Osteoblast (primary cell): ENCODE measurements around the gene TROAP. TPM values are rescaled to one million over a fixed set of nuclear protein-coding genes. Genes with fewer than 3 reads are reported as not detected.

Experiments used
- DNase-seq: peaks from one replicate; pipeline ENCODE4 v3.0.0; 2011; ENCODE audit warnings: low spot score, mixed read lengths; ENCODE audit not compliant: insufficient read length; ENCODE audit errors: missing footprints
- H2AFZ ChIP-seq: 2 replicates; pipeline ENCODE4 v1.6.0; 2011; ENCODE audit warnings: mild to moderate bottlenecking, low read length
- H3K27ac ChIP-seq: 2 replicates; pipeline ENCODE4 v1.5.1; 2011; ENCODE audit warnings: mild to moderate bottlenecking, low read depth, low read length, moderate library complexity
- H3K27me3 ChIP-seq: 2 replicates; pipeline ENCODE4 v1.6.0; 2012; ENCODE audit warnings: mild to moderate bottlenecking, control low read depth, inconsistent platforms, low read length, moderate library complexity; ENCODE audit not compliant: insufficient read depth
- H3K36me3 ChIP-seq: 2 replicates; pipeline ENCODE4 v1.5.1; 2011; ENCODE audit warnings: mild to moderate bottlenecking, low read length, control low read depth, moderate library complexity; ENCODE audit not compliant: insufficient read depth
- H3K4me1 ChIP-seq: 2 replicates; pipeline ENCODE4 v1.5.1; 2011; ENCODE audit warnings: mild to moderate bottlenecking, low read length, control low read depth, moderate library complexity; ENCODE audit not compliant: insufficient read depth
- H3K4me2 ChIP-seq: 2 replicates; pipeline ENCODE4 v1.6.0; 2011; ENCODE audit warnings: mild to moderate bottlenecking, low read length; ENCODE audit not compliant: insufficient read depth
- H3K4me3 ChIP-seq: fragments of 200-600 bp; sonication (generic); 3 replicates; pipeline ENCODE4 v1.5.1; 2012; ENCODE audit warnings: mild to moderate bottlenecking, low read length, inconsistent platforms; ENCODE audit not compliant: insufficient read depth
- H3K79me2 ChIP-seq: 2 replicates; pipeline ENCODE4 v1.6.0; 2012; ENCODE audit warnings: mild to moderate bottlenecking, low read length, control low read depth, inconsistent platforms; ENCODE audit not compliant: insufficient read depth
- H3K9me3 ChIP-seq: 2 replicates; pipeline ENCODE4 v1.5.1; 2011; ENCODE audit warnings: low read depth, low read length, control low read depth
- H4K20me1 ChIP-seq: 2 replicates; pipeline ENCODE4 v1.6.0; 2012; ENCODE audit warnings: mild to moderate bottlenecking, low read length, control low read depth; ENCODE audit not compliant: insufficient read depth
- CTCF ChIP-seq: IDR thresholded peaks from 2 replicates; pipeline ENCODE4 v1.5.1; 2011; ENCODE audit warnings: mild to moderate bottlenecking, low read depth, low read length, moderate library complexity; ENCODE audit errors: extremely low read depth
- total RNA-seq: library from RNA; depleted of rRNA; stranded (reverse); fragments of >200 nt; gene quantifications from 2 replicates; pipeline ENCODE4 v1.2.3, GENCODE V29; 2012

The TROAP gene
- 2.5 and 3.5 TPM in 2 replicates for total RNA-seq

GRCh38 chr12:49322708-49323523, at the start of gene TROAP:
Gene TROAP, plus strand, starts transcription at chr12:49323255. Its CDS starts 354 bp downstream, at chr12:49323609.
- Histone ChIP-seq H3K27ac (peak within 1 kb of the TSS; percentile 65), H3K9me3 (no peaks in the 10 kb centered on the region)
- TF ChIP-seq CTCF, result no peak

GRCh38 chr12:49273726-49274395, 49.2 kb upstream of the TROAP start:
- H3K27ac ChIP-seq, result no peak overlapping the region
- H3K4me2 ChIP-seq, result no peak overlapping the region
- H3K4me3 ChIP-seq, result no peak overlapping the region
- H3K79me2 ChIP-seq, result peaks cover 26% of the 10 kb centered on the region
- no peak for DNase-seq
- H2AFZ ChIP-seq, result no peak overlapping the region
- peaks cover 46% of the 10 kb centered on the region for H3K36me3 ChIP-seq
- H3K4me1 ChIP-seq, result peaks cover 15% of the 10 kb centered on the region
- peaks cover 50% of the 10 kb centered on the region for H4K20me1 ChIP-seq
- no peaks in the 10 kb centered on the region for H3K27me3 ChIP-seq
- no peak for TF ChIP-seq CTCF
- H3K9me3 ChIP-seq, result no peaks in the 10 kb centered on the region

More at GRCh38 chr12:49322708-49323523, at the start of gene TROAP:
- H3K4me3 ChIP-seq, result peak within 1 kb of the TSS; percentile 89
- peak within 1 kb of the TSS; percentile 94 for H3K4me2 ChIP-seq
- peaks cover 15% of the 10 kb centered on the region for H3K79me2 ChIP-seq
- peaks cover 19% of the 10 kb centered on the region for H3K4me1 ChIP-seq
- H3K27me3 ChIP-seq, result no peaks in the 10 kb centered on the region
- no peaks in the 10 kb centered on the region for H3K36me3 ChIP-seq
- DNase-seq, result peak; percentile 99
- peak within 1 kb of the TSS; percentile 100 for H2AFZ ChIP-seq
- H4K20me1 ChIP-seq, result no peaks in the 10 kb centered on the region

DNA sequence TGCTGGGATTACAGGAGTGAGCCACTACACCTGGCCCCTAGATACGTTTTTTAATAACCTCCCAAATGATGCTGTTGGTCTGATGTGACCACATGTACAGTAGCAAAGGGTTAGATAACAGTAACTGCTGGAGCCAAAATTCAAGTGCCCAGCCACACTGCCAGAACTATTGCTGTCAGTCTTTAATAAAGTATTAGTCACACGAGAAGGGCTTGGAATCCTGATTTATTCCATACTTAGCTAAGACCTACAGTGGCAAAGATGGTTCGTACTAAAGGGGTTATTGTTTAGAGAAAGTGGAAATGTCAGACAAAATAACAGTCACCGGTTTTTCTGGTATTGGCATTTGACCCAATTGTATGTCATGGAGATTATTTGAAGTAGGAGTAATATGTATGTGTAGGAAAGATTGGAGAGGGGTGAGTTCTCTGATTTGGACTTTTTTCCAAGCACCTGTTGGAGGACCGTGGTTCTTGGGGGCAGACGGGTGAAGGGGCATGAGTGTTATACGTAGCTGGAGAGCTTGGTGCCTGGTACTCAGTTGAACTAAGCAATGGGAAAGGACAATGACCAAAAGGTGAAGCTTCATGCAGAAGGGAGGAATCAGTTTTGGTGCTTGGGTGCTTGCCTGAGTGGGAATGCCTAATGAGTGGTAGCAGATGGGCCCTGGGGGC, 48.5 kb upstream of the TROAP start:
- no peaks in the 10 kb centered on the region for H3K9me3 ChIP-seq
- peaks cover 44% of the 10 kb centered on the region for H4K20me1 ChIP-seq
- no peak overlapping the region for H3K4me2 ChIP-seq
- H2AFZ ChIP-seq, result no peak overlapping the region
- H3K36me3 ChIP-seq, result peaks cover 41% of the 10 kb centered on the region
- no peak for TF ChIP-seq CTCF
- no peak overlapping the region for H3K27ac ChIP-seq
- no peak overlapping the region for H3K4me3 ChIP-seq
- no peaks in the 10 kb centered on the region for H3K27me3 ChIP-seq
- no peak for DNase-seq
- peaks cover 20% of the 10 kb centered on the region for H3K79me2 ChIP-seq
- H3K4me1 ChIP-seq, result peaks cover 8% of the 10 kb centered on the region
